LHCN-M2 (cell line): ENCODE measurements around the gene SFXN5. TPM values are rescaled to one million over a fixed set of nuclear protein-coding genes. Genes with fewer than 3 reads are reported as not detected.
A peak's percentile ranks its signal among the peaks of the same experiment; 100 is the strongest.

Source experiments
- DNase-seq: peaks from one replicate; pipeline ENCODE4 v3.0.0-alpha.2; 2012; ENCODE audit warnings: low read depth
- total RNA-seq: library from RNA; depleted of rRNA; stranded (reverse); fragments of >200 nt; gene quantifications from 2 replicates; pipeline ENCODE4 v1.2.3, GENCODE V29; 2014

SFXN5 gene
- total RNA-seq, 1 experiment from 2014 or later: 12.9 TPM

- no peak for DNase-seq
These were observed 50.0 kb downstream of the SFXN5 start for GRCh38 chr2:73021371-73022010.

- peak; percentile 94 for DNase-seq
These were observed 50.7 kb downstream of the SFXN5 start for GRCh38 chr2:73020657-73021370.

GRCh38 chr2:73020306-73020656 is 51.2 kb downstream of the SFXN5 start:
- no peak for DNase-seq

GRCh38 chr2:73018188-73018825 is 53.2 kb downstream of the SFXN5 start:
- peak; percentile 15 for DNase-seq

- peak; percentile 64 for DNase-seq
These were observed 57.6 kb downstream of the SFXN5 start for GRCh38 chr2:73013936-73014335.

GRCh38 chr2:73009177-73009839 is 62.2 kb downstream of the SFXN5 start:
- DNase-seq: no peak

GRCh38 chr2:73008766-73009135 is 62.8 kb downstream of the SFXN5 start:
- DNase-seq: no peak

GRCh38 chr2:73007991-73008765 is 63.3 kb downstream of the SFXN5 start:
- no peak for DNase-seq

- DNase-seq: no peak
These were observed 64.4 kb downstream of the SFXN5 start for GRCh38 chr2:73006969-73007710.

- no peak for DNase-seq
These were observed 66.5 kb downstream of the SFXN5 start for GRCh38 chr2:73004889-73005596.

- no peak for DNase-seq
These were observed 67.0 kb downstream of the SFXN5 start for GRCh38 chr2:73004466-73004865.

- DNase-seq: no peak
These were observed 68.5 kb downstream of the SFXN5 start for GRCh38 chr2:73003027-73003426.

- DNase-seq: no peak
These were observed 70.5 kb downstream of the SFXN5 start for GRCh38 chr2:73000808-73001570.

GRCh38 chr2:72999729-73000725 is 71.5 kb downstream of the SFXN5 start:
- DNase-seq: peak; percentile 27

- DNase-seq: no peak
These were observed 72.8 kb downstream of the SFXN5 start for GRCh38 chr2:72998724-72999123.

- DNase-seq: no peak
These were observed 73.3 kb downstream of the SFXN5 start for GRCh38 chr2:72998234-72998651.

- DNase-seq: no peak
These were observed 75.4 kb downstream of the SFXN5 start for GRCh38 chr2:72996117-72996502.

GRCh38 chr2:72995430-72996116 is 75.9 kb downstream of the SFXN5 start:
- no peak for DNase-seq
